ENCODE measurements around the gene MAP1LC3B.

The MAP1LC3B gene

GRCh38 chr16:87369117-87369765, 22.9 kb upstream of the MAP1LC3B start:
- Histone ChIP-seq H3K4me2 (ENCODE audit: low read depth, low read length) (no peak overlapping the region), H3K4me3 (ENCODE audit: low read length) (no peak overlapping the region), H3K79me2 (ENCODE audit: low read length) (peaks cover 37% of the 10 kb centered on the region), H3K4me1 (ENCODE audit: low read length) (no peaks in the 10 kb centered on the region), H3K36me3 (replicated peaks; ENCODE audit: insufficient read depth, low read length) (no peaks in the 10 kb centered on the region), H2AFZ (ENCODE audit: low read length) (no peak overlapping the region), H3K27me3 (replicated peaks; ENCODE audit: insufficient read depth, low read length) (no peaks in the 10 kb centered on the region), H4K20me1 (ENCODE audit: insufficient read depth, low read length) (no peaks in the 10 kb centered on the region), H3K9me3 (replicated peaks; ENCODE audit: insufficient read depth, low read length) (no peaks in the 10 kb centered on the region), H3K27ac (ENCODE audit: low read length) (no peak overlapping the region), H3K9me2 (replicated peaks; ENCODE audit: insufficient read depth, low read length) (no peaks in the 10 kb centered on the region), H3K9ac (ENCODE audit: low read length) (no peak overlapping the region), H3F3A (ENCODE audit: insufficient read depth, low read length) (no peaks in the 10 kb centered on the region)
- no peak for TF ChIP-seq EZH2 (optimal IDR thresholded peaks at IDR 0.05; ENCODE audit: low read depth, low read length)
- no peak for TF ChIP-seq EZH2phosphoT487 (IDR thresholded peaks at IDR 0.05; ENCODE audit: low read length)
- no peak for TF ChIP-seq CTCF (IDR thresholded peaks at IDR 0.05; ENCODE audit: low read length)
- no peak for DNase-seq

- H3K36me3 ChIP-seq (replicated peaks; ENCODE audit: insufficient read depth, low read length): no peaks in the 10 kb centered on the region
- no peak overlapping the region for H3K27ac ChIP-seq (ENCODE audit: low read length)
- H3K27me3 ChIP-seq (replicated peaks; ENCODE audit: insufficient read depth, low read length): no peaks in the 10 kb centered on the region
- no peaks in the 10 kb centered on the region for H3F3A ChIP-seq (ENCODE audit: insufficient read depth, low read length)
- H4K20me1 ChIP-seq (ENCODE audit: insufficient read depth, low read length): no peaks in the 10 kb centered on the region
- no peak overlapping the region for H3K4me3 ChIP-seq (ENCODE audit: low read length)
- H3K79me2 ChIP-seq (ENCODE audit: low read length): peaks cover 40% of the 10 kb centered on the region
- TF ChIP-seq EZH2phosphoT487 (IDR thresholded peaks at IDR 0.05; ENCODE audit: low read length): no peak
- no peak for TF ChIP-seq CTCF (IDR thresholded peaks at IDR 0.05; ENCODE audit: low read length)
- TF ChIP-seq EZH2 (optimal IDR thresholded peaks at IDR 0.05; ENCODE audit: low read depth, low read length): no peak
- no peak overlapping the region for H2AFZ ChIP-seq (ENCODE audit: low read length)
- no peak overlapping the region for H3K4me2 ChIP-seq (ENCODE audit: low read depth, low read length)
- H3K9me3 ChIP-seq (replicated peaks; ENCODE audit: insufficient read depth, low read length): no peaks in the 10 kb centered on the region
- no peaks in the 10 kb centered on the region for H3K9me2 ChIP-seq (replicated peaks; ENCODE audit: insufficient read depth, low read length)
- no peaks in the 10 kb centered on the region for H3K4me1 ChIP-seq (ENCODE audit: low read length)
- no peak for DNase-seq
- H3K9ac ChIP-seq (ENCODE audit: low read length): no peak overlapping the region
These were observed 22.1 kb upstream of the MAP1LC3B start for GRCh38 chr16:87369796-87370719.

GRCh38 chr16:87371261-87371866, 20.8 kb upstream of the MAP1LC3B start:
- H3K9me2 ChIP-seq (replicated peaks; ENCODE audit: insufficient read depth, low read length): no peaks in the 10 kb centered on the region
- no peak overlapping the region for H2AFZ ChIP-seq (ENCODE audit: low read length)
- H3K4me3 ChIP-seq (ENCODE audit: low read length): no peak overlapping the region
- no peaks in the 10 kb centered on the region for H3F3A ChIP-seq (ENCODE audit: insufficient read depth, low read length)
- no peaks in the 10 kb centered on the region for H3K27me3 ChIP-seq (replicated peaks; ENCODE audit: insufficient read depth, low read length)
- no peak for TF ChIP-seq EZH2phosphoT487 (IDR thresholded peaks at IDR 0.05; ENCODE audit: low read length)
- no peak for TF ChIP-seq CTCF (IDR thresholded peaks at IDR 0.05; ENCODE audit: low read length)
- no peak for TF ChIP-seq EZH2 (optimal IDR thresholded peaks at IDR 0.05; ENCODE audit: low read depth, low read length)
- no peak overlapping the region for H3K27ac ChIP-seq (ENCODE audit: low read length)
- H3K4me1 ChIP-seq (ENCODE audit: low read length): no peaks in the 10 kb centered on the region
- no peaks in the 10 kb centered on the region for H4K20me1 ChIP-seq (ENCODE audit: insufficient read depth, low read length)
- H3K9ac ChIP-seq (ENCODE audit: low read length): no peak overlapping the region
- H3K9me3 ChIP-seq (replicated peaks; ENCODE audit: insufficient read depth, low read length): no peaks in the 10 kb centered on the region
- no peak for DNase-seq
- no peaks in the 10 kb centered on the region for H3K36me3 ChIP-seq (replicated peaks; ENCODE audit: insufficient read depth, low read length)
- H3K79me2 ChIP-seq (ENCODE audit: low read length): peaks cover 48% of the 10 kb centered on the region
- no peak overlapping the region for H3K4me2 ChIP-seq (ENCODE audit: low read depth, low read length)

Data from MM.1S (cell line).